ENCODE results near the gene RASGRF1. TPM values are rescaled to one million over a fixed set of nuclear protein-coding genes. Genes with fewer than 3 reads are reported as not detected.

Gene RASGRF1
- total RNA-seq, 1 experiment from 2014 or later, result 4.2 TPM

- no peak for DNase-seq (ENCODE audit: low spot score)
Observed at GRCh38 chr15:78985859-78986475, 104.6 kb downstream of the RASGRF1 start.

- no peak for DNase-seq (ENCODE audit: low spot score)
Observed at GRCh38 chr15:78984041-78984440, 106.5 kb downstream of the RASGRF1 start.

- DNase-seq (ENCODE audit: low spot score), result no peak
Observed at GRCh38 chr15:78983146-78983918, 107.2 kb downstream of the RASGRF1 start.

GRCh38 chr15:78982736-78983135 lies 107.8 kb downstream of the RASGRF1 start:
- DNase-seq (ENCODE audit: low spot score), result no peak

GRCh38 chr15:78981532-78982313 lies 108.9 kb downstream of the RASGRF1 start:
- no peak for DNase-seq (ENCODE audit: low spot score)

- peak; percentile 98 for DNase-seq (ENCODE audit: low spot score)
Observed at GRCh38 chr15:78979456-78980320, 110.9 kb downstream of the RASGRF1 start.

GRCh38 chr15:78978601-78979179 lies 111.9 kb downstream of the RASGRF1 start:
- DNase-seq (ENCODE audit: low spot score), result no peak

- DNase-seq (ENCODE audit: low spot score), result no peak
Observed at GRCh38 chr15:78977591-78978347, 112.8 kb downstream of the RASGRF1 start.

- no peak for DNase-seq (ENCODE audit: low spot score)
Observed at GRCh38 chr15:78977091-78977571, 113.4 kb downstream of the RASGRF1 start.

GRCh38 chr15:78976691-78977090 lies 113.9 kb downstream of the RASGRF1 start:
- DNase-seq (ENCODE audit: low spot score), result no peak

GRCh38 chr15:78974272-78974918 lies 116.2 kb downstream of the RASGRF1 start:
- no peak for DNase-seq (ENCODE audit: low spot score)

- DNase-seq (ENCODE audit: low spot score), result no peak
Observed at GRCh38 chr15:78969687-78970349, 120.8 kb downstream of the RASGRF1 start.

GRCh38 chr15:78968539-78969271 lies 121.9 kb downstream of the RASGRF1 start:
- peak; percentile 86 for DNase-seq (ENCODE audit: low spot score)

GRCh38 chr15:78968114-78968513 lies 122.5 kb downstream of the RASGRF1 start:
- no peak for DNase-seq (ENCODE audit: low spot score)

- no peak for DNase-seq (ENCODE audit: low spot score)
Observed at GRCh38 chr15:78960308-78960707, 130.3 kb downstream of the RASGRF1 start.

- no peak for DNase-seq (ENCODE audit: low spot score)
Observed at GRCh38 chr15:78959360-78959759, 131.2 kb downstream of the RASGRF1 start.

- DNase-seq (ENCODE audit: low spot score), result no peak
Observed at GRCh38 chr15:78957416-78958093, 133.0 kb downstream of the RASGRF1 start.

GRCh38 chr15:78956937-78957336 lies 133.6 kb downstream of the RASGRF1 start:
- DNase-seq (ENCODE audit: low spot score), result no peak

Measured in HT-29 (cell line).